SK-N-SH treated with all-trans-retinoic acid at 6 μM for 48 hours (cell line): ENCODE measurements around the gene TEX101.

Source experiments
- ARNTL ChIP-seq: fragments of 450-650 bp; formaldehyde crosslinking; IDR thresholded peaks from 2 replicates; pipeline ENCODE4 v1.5.0; 2020; ENCODE audit warnings: low read depth, mild to moderate bottlenecking, moderate library complexity, borderline replicate concordance
- OSR1 ChIP-seq: fragments of 250-450 bp; sonication (Bioruptor Pico); IDR thresholded peaks from 2 replicates; pipeline ENCODE4 v1.8.0; 2022; ENCODE audit warnings: moderate library complexity, mild to moderate bottlenecking, inconsistent platforms
- RARB ChIP-seq: fragments of 250-450 bp; sonication (Bioruptor Pico); IDR thresholded peaks from 2 replicates; pipeline ENCODE4 v1.8.0; 2021; ENCODE audit warnings: mild to moderate bottlenecking, moderate library complexity
- ZNF70 ChIP-seq: fragments of 450-650 bp; formaldehyde crosslinking; IDR thresholded peaks from 2 replicates; pipeline ENCODE4 v1.5.0; 2020; ENCODE audit warnings: mild to moderate bottlenecking, moderate library complexity
- ZNF8 ChIP-seq: fragments of 450-650 bp; formaldehyde crosslinking; IDR thresholded peaks from 2 replicates; pipeline ENCODE4 v1.5.0; 2020; ENCODE audit warnings: mild to moderate bottlenecking, moderate library complexity
- TF ChIP-seq, protein P1 (sequence below): fragments of 250-450 bp; sonication (Bioruptor Pico); IDR thresholded peaks from 2 replicates; pipeline ENCODE4 v1.5.1; 2020; ENCODE audit warnings: low read depth, mild to moderate bottlenecking, moderate library complexity
- TF ChIP-seq, protein P2 (sequence below): fragments of 250-450 bp; sonication (Bioruptor Pico); IDR thresholded peaks from 2 replicates; pipeline ENCODE4 v1.5.1; 2021; ENCODE audit warnings: mild to moderate bottlenecking, moderate library complexity
- TF ChIP-seq, protein P3 (sequence below): fragments of 250-450 bp; sonication (Bioruptor Pico); IDR thresholded peaks from 2 replicates; pipeline ENCODE4 v1.5.0; 2020; ENCODE audit warnings: mild to moderate bottlenecking, moderate library complexity

DNA sequence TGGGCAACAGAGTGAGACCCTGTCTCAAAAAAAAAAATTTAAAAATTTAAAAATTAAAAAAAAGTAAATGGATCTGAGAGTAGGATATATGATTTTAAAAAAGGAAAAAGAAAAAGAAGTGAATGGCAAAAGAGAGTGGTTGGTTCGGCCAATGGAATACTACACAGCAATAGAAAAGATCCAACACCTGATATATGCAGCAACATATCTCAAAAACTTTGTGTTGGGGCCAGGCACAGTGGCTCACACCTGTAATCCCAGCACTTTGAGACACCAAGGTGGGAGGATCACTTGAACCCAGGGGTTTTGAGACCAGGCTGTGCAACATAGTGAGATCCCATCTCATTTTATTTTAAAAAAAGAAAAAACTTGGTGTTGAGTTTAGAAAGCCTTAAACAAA lies 52.1 kb downstream of the TEX101 start:
- TF ChIP-seq, protein P1, sequence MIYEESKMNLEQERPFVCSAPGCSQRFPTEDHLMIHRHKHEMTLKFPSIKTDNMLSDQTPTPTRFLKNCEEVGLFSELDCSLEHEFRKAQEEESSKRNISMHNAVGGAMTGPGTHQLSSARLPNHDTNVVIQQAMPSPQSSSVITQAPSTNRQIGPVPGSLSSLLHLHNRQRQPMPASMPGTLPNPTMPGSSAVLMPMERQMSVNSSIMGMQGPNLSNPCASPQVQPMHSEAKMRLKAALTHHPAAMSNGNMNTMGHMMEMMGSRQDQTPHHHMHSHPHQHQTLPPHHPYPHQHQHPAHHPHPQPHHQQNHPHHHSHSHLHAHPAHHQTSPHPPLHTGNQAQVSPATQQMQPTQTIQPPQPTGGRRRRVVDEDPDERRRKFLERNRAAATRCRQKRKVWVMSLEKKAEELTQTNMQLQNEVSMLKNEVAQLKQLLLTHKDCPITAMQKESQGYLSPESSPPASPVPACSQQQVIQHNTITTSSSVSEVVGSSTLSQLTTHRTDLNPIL (CRISPR knock-in tag), result no peak
- TF ChIP-seq ARNTL (CRISPR knock-in tag) (no peak), OSR1 (CRISPR knock-in tag) (no peak), ZNF8 (CRISPR knock-in tag) (no peak), RARB (no peak), ZNF70 (CRISPR knock-in tag) (no peak)
- TF ChIP-seq, protein P2, sequence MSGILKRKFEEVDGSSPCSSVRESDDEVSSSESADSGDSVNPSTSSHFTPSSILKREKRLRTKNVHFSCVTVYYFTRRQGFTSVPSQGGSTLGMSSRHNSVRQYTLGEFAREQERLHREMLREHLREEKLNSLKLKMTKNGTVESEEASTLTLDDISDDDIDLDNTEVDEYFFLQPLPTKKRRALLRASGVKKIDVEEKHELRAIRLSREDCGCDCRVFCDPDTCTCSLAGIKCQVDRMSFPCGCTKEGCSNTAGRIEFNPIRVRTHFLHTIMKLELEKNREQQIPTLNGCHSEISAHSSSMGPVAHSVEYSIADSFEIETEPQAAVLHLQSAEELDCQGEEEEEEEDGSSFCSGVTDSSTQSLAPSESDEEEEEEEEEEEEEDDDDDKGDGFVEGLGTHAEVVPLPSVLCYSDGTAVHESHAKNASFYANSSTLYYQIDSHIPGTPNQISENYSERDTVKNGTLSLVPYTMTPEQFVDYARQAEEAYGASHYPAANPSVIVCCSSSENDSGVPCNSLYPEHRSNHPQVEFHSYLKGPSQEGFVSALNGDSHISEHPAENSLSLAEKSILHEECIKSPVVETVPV (CRISPR knock-in tag), result no peak
- TF ChIP-seq, protein P3, sequence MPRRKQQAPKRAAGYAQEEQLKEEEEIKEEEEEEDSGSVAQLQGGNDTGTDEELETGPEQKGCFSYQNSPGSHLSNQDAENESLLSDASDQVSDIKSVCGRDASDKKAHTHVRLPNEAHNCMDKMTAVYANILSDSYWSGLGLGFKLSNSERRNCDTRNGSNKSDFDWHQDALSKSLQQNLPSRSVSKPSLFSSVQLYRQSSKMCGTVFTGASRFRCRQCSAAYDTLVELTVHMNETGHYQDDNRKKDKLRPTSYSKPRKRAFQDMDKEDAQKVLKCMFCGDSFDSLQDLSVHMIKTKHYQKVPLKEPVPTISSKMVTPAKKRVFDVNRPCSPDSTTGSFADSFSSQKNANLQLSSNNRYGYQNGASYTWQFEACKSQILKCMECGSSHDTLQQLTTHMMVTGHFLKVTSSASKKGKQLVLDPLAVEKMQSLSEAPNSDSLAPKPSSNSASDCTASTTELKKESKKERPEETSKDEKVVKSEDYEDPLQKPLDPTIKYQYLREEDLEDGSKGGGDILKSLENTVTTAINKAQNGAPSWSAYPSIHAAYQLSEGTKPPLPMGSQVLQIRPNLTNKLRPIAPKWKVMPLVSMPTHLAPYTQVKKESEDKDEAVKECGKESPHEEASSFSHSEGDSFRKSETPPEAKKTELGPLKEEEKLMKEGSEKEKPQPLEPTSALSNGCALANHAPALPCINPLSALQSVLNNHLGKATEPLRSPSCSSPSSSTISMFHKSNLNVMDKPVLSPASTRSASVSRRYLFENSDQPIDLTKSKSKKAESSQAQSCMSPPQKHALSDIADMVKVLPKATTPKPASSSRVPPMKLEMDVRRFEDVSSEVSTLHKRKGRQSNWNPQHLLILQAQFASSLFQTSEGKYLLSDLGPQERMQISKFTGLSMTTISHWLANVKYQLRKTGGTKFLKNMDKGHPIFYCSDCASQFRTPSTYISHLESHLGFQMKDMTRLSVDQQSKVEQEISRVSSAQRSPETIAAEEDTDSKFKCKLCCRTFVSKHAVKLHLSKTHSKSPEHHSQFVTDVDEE, result no peak
